HG02938 (cell line): ENCODE measurements around the gene PTP4A1.
"Not testable (repeated sequence)": the region's sequence is repeated elsewhere in the genome, so short reads cannot be mapped to it uniquely, and the experiment has no call there.

ENCODE experiments used
- ATAC-seq: cut with Tn5 transposase; IDR thresholded peaks from one replicate; pipeline ENCODE4 v1.9.1; 2021; ENCODE audit warnings: mild to moderate bottlenecking, moderate library complexity; ENCODE audit not compliant: unreplicated experiment

PTP4A1 gene

DNA sequence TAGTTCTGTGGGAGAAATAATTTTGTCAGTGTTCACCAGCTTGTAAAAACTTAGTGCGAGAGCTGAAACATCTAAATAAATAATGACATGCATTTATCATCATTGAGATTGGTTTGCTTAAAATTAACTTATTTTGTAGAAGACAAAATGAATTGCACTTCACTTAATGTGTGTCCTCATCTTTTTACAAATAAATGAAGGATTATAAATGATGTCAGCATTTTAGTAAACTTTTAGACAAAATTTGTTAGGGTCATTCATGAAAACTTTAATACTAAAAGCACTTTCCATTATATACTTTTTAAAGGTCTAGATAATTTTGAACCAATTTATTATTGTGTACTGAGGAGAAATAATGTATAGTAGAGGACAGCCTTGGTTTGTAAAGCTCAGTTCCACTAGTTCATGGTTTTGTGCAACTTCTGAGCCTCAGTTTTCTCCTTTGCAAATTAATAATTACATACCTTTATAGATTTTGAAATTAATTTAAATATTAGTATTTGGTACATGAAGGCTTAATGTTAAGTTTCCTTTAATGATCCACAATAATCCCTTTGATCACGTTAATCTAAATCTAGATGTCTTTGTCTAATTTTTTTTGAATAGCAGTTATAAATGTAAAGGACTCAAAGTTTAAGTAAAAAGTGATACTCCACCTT is 9.2 kb downstream of the PTP4A1 start:
- no peak for ATAC-seq

DNA sequence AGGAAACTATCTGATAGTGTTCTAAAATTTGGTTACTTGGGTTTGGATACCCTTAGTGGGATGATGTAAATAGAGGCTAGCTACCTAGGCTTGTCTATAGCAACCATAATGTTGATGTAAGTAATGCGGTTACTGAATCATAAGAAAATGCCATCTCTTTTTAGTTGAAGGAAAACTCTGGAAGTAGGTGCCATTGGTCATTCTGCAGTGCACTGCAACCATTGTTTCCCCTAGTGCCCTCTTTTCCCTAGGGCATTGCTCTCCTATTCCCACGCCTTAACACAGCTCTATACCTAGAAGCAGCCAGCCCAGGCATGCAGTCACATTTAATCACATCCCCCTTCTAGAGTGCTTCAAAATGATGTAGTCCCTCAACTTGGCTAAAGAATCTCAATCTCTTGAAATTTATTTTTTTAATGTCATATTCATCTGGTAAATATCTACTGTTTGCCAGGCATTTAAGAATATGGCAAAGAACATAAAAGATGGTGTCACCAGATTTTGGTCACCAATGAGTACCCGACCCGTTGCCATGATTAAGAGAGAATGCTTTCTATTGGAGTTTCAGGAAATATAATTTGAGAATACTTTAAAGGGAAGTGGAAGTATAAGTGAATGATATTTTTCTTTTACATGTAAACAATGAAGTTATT is 10.4 kb downstream of the PTP4A1 start:
- ATAC-seq: no peak

DNA sequence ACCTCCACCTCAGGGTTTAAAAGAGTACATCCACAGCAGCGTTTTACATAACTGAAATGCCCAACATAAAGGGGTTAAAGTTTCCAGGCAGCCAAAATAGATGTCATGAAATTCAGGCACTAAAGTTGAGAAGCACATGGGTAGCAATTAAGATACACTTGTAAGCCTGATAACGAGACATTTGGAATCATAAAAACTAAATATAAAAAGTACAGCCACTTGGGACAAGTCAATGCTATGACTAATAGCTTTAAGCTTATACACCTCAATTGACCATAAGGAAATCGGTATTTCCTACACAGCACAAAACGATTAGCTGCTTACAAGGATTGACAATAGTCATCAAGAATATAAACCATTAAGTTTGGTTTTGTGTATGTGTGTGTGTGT is 11.8 kb downstream of the PTP4A1 start:
- no peak for ATAC-seq

GRCh38 chr6:63584566-63584965 is 12.3 kb downstream of the PTP4A1 start:
- ATAC-seq: no peak

GRCh38 chr6:63585652-63586051 is 13.4 kb downstream of the PTP4A1 start:
- not testable (repeated sequence) for ATAC-seq

DNA sequence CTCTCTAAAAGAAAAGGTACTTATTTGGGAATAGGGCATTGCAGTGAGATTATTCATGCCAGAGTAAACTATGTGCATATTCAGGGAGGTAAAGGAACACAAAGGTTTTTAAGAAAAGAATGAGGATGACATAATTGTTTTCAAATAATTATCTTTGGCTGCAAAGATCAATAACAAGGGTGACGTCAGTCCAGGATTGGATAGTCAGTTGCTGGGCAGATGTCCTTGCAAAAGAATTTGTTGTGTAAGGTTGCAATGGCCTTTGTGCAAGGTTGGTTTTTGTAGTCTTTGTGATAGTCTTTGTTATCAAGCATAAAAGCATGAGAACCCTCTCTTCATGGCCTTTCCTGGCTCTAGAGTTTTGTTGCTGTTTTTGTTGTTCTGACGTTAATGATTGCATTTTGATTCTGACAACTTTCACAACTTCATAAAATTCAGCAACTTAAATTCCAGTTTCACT is 17.7 kb downstream of the PTP4A1 start:
- no peak for ATAC-seq

DNA sequence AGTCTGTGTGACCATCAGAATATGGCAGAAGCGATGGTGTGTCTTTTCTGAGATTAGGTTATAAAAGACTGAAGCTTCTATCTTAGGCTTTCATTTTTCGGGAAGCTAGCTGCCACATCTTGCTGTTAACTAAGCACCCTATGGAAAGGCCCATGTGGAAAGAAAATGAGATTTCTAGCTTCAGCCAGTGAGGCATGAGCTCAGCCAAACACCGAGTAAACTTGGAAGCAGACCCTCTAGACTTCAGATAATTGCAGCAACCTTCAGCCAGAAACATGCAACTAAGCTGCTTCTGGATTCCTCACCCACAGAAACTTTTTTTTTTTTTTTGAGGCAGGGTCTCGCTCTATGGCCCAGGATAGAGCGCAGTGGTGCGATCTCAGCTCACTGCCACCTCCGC is 20.6 kb downstream of the PTP4A1 start:
- no peak for ATAC-seq

DNA sequence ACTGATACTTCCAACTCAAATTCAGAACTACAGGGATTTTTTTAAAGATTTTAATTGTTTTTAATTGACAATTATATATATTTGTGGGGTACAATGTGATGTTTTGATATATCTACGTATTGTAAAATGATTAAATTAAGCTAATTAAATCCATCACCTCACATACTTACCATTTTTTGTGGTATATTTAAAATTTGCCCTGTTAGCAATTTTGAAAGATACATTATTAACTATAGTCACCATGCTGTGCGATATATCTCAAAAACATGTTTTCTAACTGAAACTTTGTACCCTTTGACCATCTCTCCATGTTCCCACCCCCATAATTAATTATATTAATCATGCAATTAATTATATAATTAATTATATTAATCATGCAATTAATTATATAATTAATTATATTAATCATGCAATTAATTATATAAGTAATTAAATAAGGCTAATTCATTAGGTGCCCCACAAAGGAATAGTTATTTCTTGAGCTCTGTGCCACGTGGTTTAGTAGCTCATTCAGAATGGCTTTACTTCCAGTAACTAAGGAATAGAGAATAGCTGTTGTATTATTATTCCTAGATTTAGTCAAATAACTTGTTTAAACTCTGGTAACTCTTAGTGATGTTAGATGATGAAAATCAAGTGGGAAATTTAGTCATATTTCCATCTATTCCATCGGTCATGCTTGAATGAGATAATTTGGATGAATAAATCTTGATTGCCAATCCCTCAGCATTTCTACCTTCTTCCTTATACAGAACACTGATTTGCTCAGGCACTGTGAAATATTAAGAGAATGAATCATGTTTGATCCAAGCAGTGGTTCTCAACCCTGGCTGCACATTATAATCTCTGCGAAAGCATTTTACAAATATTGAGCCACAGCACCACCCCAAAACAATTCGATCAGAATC is 25.1 kb downstream of the PTP4A1 start:
- no peak for ATAC-seq

DNA sequence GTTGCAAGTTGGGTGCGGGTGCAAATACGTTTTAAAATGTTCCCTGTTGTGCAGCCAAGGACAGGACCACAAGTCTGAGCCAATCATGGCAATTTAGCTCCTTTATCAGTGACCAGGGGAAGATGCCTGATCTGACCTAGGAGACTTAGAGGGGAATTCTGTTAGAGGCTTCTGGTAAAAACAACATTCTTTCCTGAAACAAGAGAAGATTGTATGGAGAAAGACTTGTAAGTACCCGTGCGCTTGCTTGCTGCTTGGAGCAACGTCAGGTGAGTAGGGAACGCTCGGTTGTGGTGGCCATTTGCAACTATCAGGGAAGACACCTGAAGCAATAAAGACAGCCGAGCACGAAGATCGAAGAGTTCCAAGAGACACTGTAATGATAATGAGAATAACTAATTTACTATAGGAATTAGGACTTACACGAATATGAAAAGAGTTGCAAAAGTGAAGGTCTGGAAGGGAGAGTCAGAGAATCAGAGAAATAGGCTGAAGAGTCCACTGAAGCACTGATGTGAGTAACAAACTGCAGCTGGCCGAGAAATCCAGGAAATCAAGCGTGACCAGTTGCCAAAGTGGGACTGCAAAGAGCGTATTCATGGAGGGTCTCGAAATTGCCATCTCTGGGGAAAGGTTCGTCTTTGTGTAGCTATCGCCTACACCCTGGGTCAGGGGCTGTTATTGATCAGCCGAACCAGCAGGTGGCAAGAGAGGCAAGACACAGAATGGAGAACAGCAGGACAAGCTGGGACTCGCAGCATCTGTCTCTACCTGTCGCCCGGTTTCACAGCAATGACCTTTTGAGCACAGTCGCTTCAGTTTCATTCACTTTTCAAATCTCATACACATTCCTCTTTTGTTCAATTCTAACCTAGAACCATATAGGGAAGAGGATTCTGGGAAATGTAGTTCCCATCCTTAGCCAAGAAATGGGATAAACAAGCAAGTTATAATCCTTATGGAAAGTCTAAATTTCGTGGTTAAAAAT is 26.1 kb downstream of the PTP4A1 start:
- ATAC-seq: peak; percentile 99

DNA sequence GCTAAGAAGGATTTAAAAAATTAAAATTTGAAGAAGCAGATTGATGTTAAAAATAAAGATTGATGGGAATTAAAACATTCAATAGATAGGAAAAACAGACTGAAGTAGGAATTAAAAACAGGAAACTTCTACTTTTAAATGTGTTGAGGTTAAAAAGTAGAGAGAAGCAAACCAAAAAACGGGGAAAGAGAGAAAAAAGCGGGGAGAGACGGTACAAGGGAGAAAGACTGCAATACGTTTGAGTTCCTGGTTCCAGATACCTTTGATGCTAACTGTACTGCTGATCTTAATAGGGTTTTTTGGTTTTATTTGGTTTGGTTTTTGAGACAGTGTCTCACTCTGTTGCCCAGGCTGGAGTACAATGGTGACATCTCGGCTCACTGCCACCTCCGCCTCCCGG is 27.0 kb downstream of the PTP4A1 start:
- no peak for ATAC-seq

DNA sequence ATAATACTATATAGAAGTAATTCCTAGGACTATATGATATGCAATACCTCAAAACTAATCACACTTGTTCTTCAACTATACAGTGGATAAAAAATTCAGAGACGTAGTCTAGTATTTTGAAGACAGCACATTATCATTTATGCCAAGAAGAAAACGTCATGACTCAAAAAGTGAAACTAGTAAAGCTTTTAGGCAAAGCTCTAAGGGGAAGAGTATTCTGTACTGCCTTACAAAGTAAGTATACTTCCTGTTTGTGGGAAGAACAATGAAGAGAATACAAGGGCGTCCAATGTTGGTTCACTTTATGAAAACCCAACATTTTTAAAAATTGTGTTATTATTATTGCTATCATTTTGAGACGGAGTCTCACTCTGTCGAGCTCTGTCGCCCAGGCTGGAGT is 27.9 kb downstream of the PTP4A1 start:
- ATAC-seq: no peak

DNA sequence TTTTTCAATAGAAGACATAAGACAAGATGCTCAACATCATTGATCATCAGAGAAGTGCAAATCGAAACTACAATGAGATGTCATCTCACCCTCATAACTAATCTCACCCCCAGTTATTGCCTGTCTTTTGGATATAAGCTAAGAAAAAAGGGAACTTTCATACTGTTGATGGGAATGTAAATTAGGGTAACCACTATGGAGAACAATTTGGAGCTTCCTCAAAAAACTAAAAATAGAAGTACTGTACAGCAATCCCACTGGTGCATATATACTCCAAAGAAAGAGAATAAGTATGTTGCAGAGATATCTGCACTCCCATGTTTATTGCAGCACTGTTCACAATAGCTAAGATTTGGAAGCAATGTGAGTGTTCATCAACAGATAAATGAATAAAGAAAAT is 37.0 kb downstream of the PTP4A1 start:
- ATAC-seq: no peak

DNA sequence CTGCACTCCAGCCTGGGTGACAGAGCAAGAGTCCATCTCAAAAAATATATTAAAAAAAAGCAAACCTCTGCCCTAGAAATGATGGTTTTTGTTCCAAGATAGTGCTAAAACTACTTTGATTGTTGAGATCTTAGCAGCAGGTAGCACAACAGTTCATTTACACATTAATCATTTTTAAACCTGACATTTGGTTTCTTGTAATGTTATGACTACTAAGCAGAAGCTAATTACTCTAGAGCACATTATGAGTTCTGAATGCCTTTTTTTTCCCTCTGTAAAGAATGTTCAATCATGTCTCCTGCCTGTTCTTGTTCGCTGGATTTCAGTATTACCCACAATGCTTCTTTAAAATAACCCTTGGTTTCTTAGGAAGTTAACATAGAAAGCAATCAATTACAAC is 38.7 kb downstream of the PTP4A1 start:
- ATAC-seq: no peak

DNA sequence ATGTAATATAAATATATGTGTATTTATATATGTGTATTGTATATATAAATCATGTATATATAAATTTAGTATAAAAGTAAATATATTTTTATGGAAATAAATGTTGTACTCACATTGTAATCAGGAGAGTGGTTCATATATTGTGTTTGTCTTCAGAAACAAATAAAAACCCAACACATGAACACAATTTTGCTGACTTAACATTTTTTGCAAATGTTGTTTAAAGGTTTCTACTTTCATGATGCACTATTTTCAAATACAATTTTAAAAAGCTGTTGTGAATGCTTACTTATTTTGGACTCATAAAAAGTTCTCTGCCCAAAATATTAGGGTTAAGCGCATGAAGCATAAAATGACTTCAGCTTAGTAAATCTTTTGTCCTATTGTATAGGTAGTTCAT is 39.3 kb downstream of the PTP4A1 start:
- ATAC-seq: no peak

- no peak for ATAC-seq
Observed at GRCh38 chr6:63615590-63615989, 43.3 kb downstream of the PTP4A1 start.
